ENCODE measurements around the gene KRTAP2-1. TPM values are rescaled to one million over a fixed set of nuclear protein-coding genes. Genes with fewer than 3 reads are reported as not detected.

The KRTAP2-1 gene
- total and polyA plus RNA-seq, 2 of the 13 experiments (the other 11 are each of a cell fraction or from before 2014, with no cell fraction given): not detected

GRCh38 chr17:41009301-41009760, 37.8 kb downstream of the KRTAP2-1 start (continued):
- TF ChIP-seq, protein P1, sequence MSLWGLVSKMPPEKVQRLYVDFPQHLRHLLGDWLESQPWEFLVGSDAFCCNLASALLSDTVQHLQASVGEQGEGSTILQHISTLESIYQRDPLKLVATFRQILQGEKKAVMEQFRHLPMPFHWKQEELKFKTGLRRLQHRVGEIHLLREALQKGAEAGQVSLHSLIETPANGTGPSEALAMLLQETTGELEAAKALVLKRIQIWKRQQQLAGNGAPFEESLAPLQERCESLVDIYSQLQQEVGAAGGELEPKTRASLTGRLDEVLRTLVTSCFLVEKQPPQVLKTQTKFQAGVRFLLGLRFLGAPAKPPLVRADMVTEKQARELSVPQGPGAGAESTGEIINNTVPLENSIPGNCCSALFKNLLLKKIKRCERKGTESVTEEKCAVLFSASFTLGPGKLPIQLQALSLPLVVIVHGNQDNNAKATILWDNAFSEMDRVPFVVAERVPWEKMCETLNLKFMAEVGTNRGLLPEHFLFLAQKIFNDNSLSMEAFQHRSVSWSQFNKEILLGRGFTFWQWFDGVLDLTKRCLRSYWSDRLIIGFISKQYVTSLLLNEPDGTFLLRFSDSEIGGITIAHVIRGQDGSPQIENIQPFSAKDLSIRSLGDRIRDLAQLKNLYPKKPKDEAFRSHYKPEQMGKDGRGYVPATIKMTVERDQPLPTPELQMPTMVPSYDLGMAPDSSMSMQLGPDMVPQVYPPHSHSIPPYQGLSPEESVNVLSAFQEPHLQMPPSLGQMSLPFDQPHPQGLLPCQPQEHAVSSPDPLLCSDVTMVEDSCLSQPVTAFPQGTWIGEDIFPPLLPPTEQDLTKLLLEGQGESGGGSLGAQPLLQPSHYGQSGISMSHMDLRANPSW (CRISPR knock-in tag; IDR thresholded peaks at IDR 0.05; ENCODE audit: borderline replicate concordance): no peak; the same call in 1 of the 2 replicates
- TF ChIP-seq PRDM4 (CRISPR knock-in tag; IDR thresholded peaks at IDR 0.05; ENCODE audit: borderline replicate concordance) (no peak), ZNF224 (CRISPR knock-in tag; IDR thresholded peaks at IDR 0.05) (no peak), ZNF354B (CRISPR knock-in tag; IDR thresholded peaks at IDR 0.05) (no peak), ZNF496 (CRISPR knock-in tag; IDR thresholded peaks at IDR 0.05; ENCODE audit: insufficient replicate concordance) (no peak), GLI4 (CRISPR knock-in tag; IDR thresholded peaks at IDR 0.05; ENCODE audit: borderline replicate concordance) (no peak), BRF2 (CRISPR knock-in tag; IDR thresholded peaks at IDR 0.05) (no peak), CEBPZ (IDR thresholded peaks at IDR 0.05; ENCODE audit: low read length) (no peak), ADNP (CRISPR knock-in tag; IDR thresholded peaks at IDR 0.05) (no peak), REL (CRISPR knock-in tag; conservative IDR thresholded peaks at IDR 0.05) (no peak), ZFP82 (CRISPR knock-in tag; IDR thresholded peaks at IDR 0.05; ENCODE audit: borderline replicate concordance) (no peak), ZFP62 (CRISPR knock-in tag; IDR thresholded peaks at IDR 0.05) (no peak), ZEB1 (IDR thresholded peaks at IDR 0.05; ENCODE audit: insufficient replicate concordance, low read depth) (peak; percentile 35), HNRNPH1 (optimal IDR thresholded peaks at IDR 0.05; ENCODE audit: low read depth, low read length) (no peak), ZNF724P (CRISPR knock-in tag; IDR thresholded peaks at IDR 0.05; ENCODE audit: borderline replicate concordance) (no peak)
- TF ChIP-seq, protein P2, sequence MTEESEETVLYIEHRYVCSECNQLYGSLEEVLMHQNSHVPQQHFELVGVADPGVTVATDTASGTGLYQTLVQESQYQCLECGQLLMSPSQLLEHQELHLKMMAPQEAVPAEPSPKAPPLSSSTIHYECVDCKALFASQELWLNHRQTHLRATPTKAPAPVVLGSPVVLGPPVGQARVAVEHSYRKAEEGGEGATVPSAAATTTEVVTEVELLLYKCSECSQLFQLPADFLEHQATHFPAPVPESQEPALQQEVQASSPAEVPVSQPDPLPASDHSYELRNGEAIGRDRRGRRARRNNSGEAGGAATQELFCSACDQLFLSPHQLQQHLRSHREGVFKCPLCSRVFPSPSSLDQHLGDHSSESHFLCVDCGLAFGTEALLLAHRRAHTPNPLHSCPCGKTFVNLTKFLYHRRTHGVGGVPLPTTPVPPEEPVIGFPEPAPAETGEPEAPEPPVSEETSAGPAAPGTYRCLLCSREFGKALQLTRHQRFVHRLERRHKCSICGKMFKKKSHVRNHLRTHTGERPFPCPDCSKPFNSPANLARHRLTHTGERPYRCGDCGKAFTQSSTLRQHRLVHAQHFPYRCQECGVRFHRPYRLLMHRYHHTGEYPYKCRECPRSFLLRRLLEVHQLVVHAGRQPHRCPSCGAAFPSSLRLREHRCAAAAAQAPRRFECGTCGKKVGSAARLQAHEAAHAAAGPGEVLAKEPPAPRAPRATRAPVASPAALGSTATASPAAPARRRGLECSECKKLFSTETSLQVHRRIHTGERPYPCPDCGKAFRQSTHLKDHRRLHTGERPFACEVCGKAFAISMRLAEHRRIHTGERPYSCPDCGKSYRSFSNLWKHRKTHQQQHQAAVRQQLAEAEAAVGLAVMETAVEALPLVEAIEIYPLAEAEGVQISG (CRISPR knock-in tag; IDR thresholded peaks at IDR 0.05): no peak

Measured in HepG2 (cell line).